ENCODE measurements around the gene REV3L. TPM values are rescaled to one million over a fixed set of nuclear protein-coding genes. Genes with fewer than 3 reads are reported as not detected.
"Not testable (repeated sequence)": the region's sequence is repeated elsewhere in the genome, so short reads cannot be mapped to it uniquely, and the experiment has no call there.

REV3L gene
- total RNA-seq, 1 experiment from 2014 or later = 5.3 TPM

DNA sequence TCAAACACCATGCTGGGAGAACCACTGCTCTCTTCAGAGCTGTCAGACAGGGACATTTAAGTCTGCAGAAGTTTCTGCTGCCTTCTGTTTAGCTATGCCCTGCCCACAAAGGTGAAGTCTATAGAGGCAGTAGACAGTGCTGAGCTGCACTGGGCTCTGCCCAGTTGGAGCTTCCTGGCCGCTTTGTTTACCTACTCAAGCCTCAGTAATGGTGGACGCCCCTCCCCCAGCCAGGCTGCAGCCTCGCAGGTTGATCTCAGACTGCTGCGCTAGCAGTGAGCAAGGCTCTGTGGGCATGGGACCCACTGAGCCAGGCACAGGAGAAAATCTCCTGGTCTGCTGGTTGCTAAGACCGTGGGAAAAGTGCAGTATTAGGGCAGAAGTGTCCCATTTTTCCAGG is 24.2 kb upstream of the REV3L start:
- not testable (repeated sequence) for H3K27ac ChIP-seq (ENCODE audit: insufficient read length, low read depth, low read length); H3K79me1 ChIP-seq (ENCODE audit: insufficient read depth, low read depth, low read length, poor library complexity, severe bottlenecking); H3K79me2 ChIP-seq (ENCODE audit: insufficient read depth, low read length); H2BK20ac ChIP-seq (ENCODE audit: low read depth, low read length, poor library complexity, severe bottlenecking); H2BK12ac ChIP-seq (ENCODE audit: insufficient read length, low read depth, low read length); H3K9me3 ChIP-seq (ENCODE audit: control insufficient read depth, low read depth, low read length); H3K4me2 ChIP-seq (ENCODE audit: insufficient read depth, insufficient read length, low read length); H3K27me3 ChIP-seq (ENCODE audit: insufficient read depth, low read length); H2BK120ac ChIP-seq (ENCODE audit: low read depth, low read length, poor library complexity, severe bottlenecking); H3K27me3 Mint-ChIP-seq (ENCODE audit: low read depth); H3K9ac ChIP-seq (ENCODE audit: extremely low read depth, insufficient read length, low read length); H3K14ac ChIP-seq (ENCODE audit: insufficient read depth, low read length); H4K20me1 ChIP-seq (ENCODE audit: control insufficient read depth, insufficient read depth, insufficient read length); H4K8ac ChIP-seq (replicated peaks; ENCODE audit: insufficient read length, low read depth, low read length); H3K4me1 ChIP-seq (ENCODE audit: insufficient read depth, low read length); H3K56ac ChIP-seq (ENCODE audit: insufficient read length, low read depth, low read length); H3K18ac ChIP-seq (ENCODE audit: insufficient read length, low read depth, low read length); H3T11ph ChIP-seq (ENCODE audit: low read length); H2BK15ac ChIP-seq (ENCODE audit: low read depth, low read length); H3K23ac ChIP-seq (ENCODE audit: insufficient read length, low read depth, low read length); H4K91ac ChIP-seq (ENCODE audit: insufficient read length, low read depth, low read length); H3K23me2 ChIP-seq (ENCODE audit: insufficient read length, low read depth, low read length, poor library complexity, severe bottlenecking); H4K5ac ChIP-seq (ENCODE audit: insufficient read length, low read depth, low read length); H3K9me3 Mint-ChIP-seq; H2BK5ac ChIP-seq (ENCODE audit: insufficient read length, low read length); H3K4ac ChIP-seq (ENCODE audit: low read depth, low read length); H2AFZ ChIP-seq (ENCODE audit: low read length); H2AK5ac ChIP-seq (ENCODE audit: insufficient read length, low read length)
- H3K36me3 Mint-ChIP-seq (ENCODE audit: insufficient read depth in 1 of 3, low read depth in 3 of 3) = peaks cover 9 to 13% (median 12%) of the 10 kb centered on the region in 3 experiments
- peak overlapping the region in 2 of 3 experiments; percentile 14 to 62; a peak in 1 of 7 replicates for H3K27ac Mint-ChIP-seq
- DNase-seq = peak; percentile 59
- H3K4me3 Mint-ChIP-seq = peak overlapping the region in 1 of 2 experiments; percentile 17; a peak in 1 of 5 replicates
- WGBS (ENCODE audit: extremely low coverage, insufficient read length, low lambda C conversion rate) = no CpG with 5 or more reads among the region's 5 CpGs
- peaks cover 34 to 35% of the 10 kb centered on the region in 2 experiments for H3K4me1 Mint-ChIP-seq

DNA sequence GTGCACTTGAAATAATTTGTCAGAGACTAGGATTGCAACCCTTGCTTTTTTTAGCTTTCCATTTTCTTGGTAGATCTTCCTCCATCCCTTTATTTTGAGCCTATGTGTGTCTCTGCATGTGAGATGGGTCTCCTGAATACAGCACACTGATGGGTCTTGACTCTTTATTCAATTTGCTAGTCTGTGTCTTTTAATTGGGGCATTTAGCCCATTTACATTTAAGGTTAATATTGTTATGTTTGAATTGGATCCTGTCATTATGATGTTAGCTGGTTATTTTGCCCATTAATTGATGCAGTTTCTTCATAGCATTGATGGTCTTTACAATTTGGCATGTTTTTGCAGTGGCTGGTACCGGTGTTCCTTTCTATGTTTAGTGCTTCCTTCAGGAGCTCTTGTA is 22.5 kb upstream of the REV3L start:
- not testable (repeated sequence) for H3K4ac ChIP-seq (ENCODE audit: low read depth, low read length); H2AFZ ChIP-seq (ENCODE audit: low read length)
- no CpG with 5 or more reads among the region's 1 CpG for WGBS (ENCODE audit: extremely low coverage, insufficient read length, low lambda C conversion rate)

More for the DNA sequence above, 22.5 kb upstream of the REV3L start:
- not testable (repeated sequence) for H2BK20ac ChIP-seq (ENCODE audit: low read depth, low read length, poor library complexity, severe bottlenecking); H3K27me3 Mint-ChIP-seq (ENCODE audit: low read depth); H3K27me3 ChIP-seq (ENCODE audit: insufficient read depth, low read length); H3K27ac ChIP-seq (ENCODE audit: insufficient read length, low read depth, low read length); H2AK5ac ChIP-seq (ENCODE audit: insufficient read length, low read length); H4K91ac ChIP-seq (ENCODE audit: insufficient read length, low read depth, low read length); H3K4me3 Mint-ChIP-seq; H4K20me1 ChIP-seq (ENCODE audit: control insufficient read depth, insufficient read depth, insufficient read length); DNase-seq; H3K79me1 ChIP-seq (ENCODE audit: insufficient read depth, low read depth, low read length, poor library complexity, severe bottlenecking); H3K9ac ChIP-seq (ENCODE audit: extremely low read depth, insufficient read length, low read length); H3T11ph ChIP-seq (ENCODE audit: low read length); H2BK12ac ChIP-seq (ENCODE audit: insufficient read length, low read depth, low read length); H2BK15ac ChIP-seq (ENCODE audit: low read depth, low read length); H3K18ac ChIP-seq (ENCODE audit: insufficient read length, low read depth, low read length); H3K23ac ChIP-seq (ENCODE audit: insufficient read length, low read depth, low read length); H2BK5ac ChIP-seq (ENCODE audit: insufficient read length, low read length); H3K4me1 ChIP-seq (ENCODE audit: insufficient read depth, low read length); H2BK120ac ChIP-seq (ENCODE audit: low read depth, low read length, poor library complexity, severe bottlenecking); H4K5ac ChIP-seq (ENCODE audit: insufficient read length, low read depth, low read length); H3K9me3 ChIP-seq (ENCODE audit: control insufficient read depth, low read depth, low read length); H3K4me2 ChIP-seq (ENCODE audit: insufficient read depth, insufficient read length, low read length); H3K79me2 ChIP-seq (ENCODE audit: insufficient read depth, low read length); H3K27ac Mint-ChIP-seq; H3K14ac ChIP-seq (ENCODE audit: insufficient read depth, low read length); H3K9me3 Mint-ChIP-seq; H4K8ac ChIP-seq (replicated peaks; ENCODE audit: insufficient read length, low read depth, low read length); H3K23me2 ChIP-seq (ENCODE audit: insufficient read length, low read depth, low read length, poor library complexity, severe bottlenecking); H3K56ac ChIP-seq (ENCODE audit: insufficient read length, low read depth, low read length)
- H3K36me3 Mint-ChIP-seq (ENCODE audit: insufficient read depth in 1 of 3, low read depth in 3 of 3) = peaks cover 9 to 13% (median 12%) of the 10 kb centered on the region in 3 experiments
- H3K4me1 Mint-ChIP-seq = peaks cover 43 to 45% of the 10 kb centered on the region in 2 experiments

Data from H9 (cell line).